ENCODE data around the gene MAFG. TPM values are rescaled to one million over a fixed set of nuclear protein-coding genes. Genes with fewer than 3 reads are reported as not detected.
A peak's percentile ranks its signal among the peaks of the same experiment; 100 is the strongest.

MAFG gene
- total and polyA plus RNA-seq, 2 of the 13 experiments (the other 11 are each of a cell fraction or from before 2014, with no cell fraction given), result 14.5 to 20.0 TPM

GRCh38 chr17:81869221-81870130 is 58.1 kb downstream of the MAFG start (continued):
- peak; percentile 48; the same call in 1 of the 2 replicates for TF ChIP-seq SNAPC4 (CRISPR knock-in tag; IDR thresholded peaks at IDR 0.05)
- no peak for TF ChIP-seq ZNF431 (CRISPR knock-in tag; IDR thresholded peaks at IDR 0.05; ENCODE audit: borderline replicate concordance, low read depth)
- no peak; the same call in 1 of the 2 replicates for TF ChIP-seq ZBTB7A (CRISPR knock-in tag; IDR thresholded peaks at IDR 0.05)
- 0 out of 2 replicates have a peak, but pooled peaks have one; percentile 24 for TF ChIP-seq SIX1 (CRISPR knock-in tag; IDR thresholded peaks at IDR 0.05; ENCODE audit: borderline replicate concordance)
- TF ChIP-seq, protein P1, sequence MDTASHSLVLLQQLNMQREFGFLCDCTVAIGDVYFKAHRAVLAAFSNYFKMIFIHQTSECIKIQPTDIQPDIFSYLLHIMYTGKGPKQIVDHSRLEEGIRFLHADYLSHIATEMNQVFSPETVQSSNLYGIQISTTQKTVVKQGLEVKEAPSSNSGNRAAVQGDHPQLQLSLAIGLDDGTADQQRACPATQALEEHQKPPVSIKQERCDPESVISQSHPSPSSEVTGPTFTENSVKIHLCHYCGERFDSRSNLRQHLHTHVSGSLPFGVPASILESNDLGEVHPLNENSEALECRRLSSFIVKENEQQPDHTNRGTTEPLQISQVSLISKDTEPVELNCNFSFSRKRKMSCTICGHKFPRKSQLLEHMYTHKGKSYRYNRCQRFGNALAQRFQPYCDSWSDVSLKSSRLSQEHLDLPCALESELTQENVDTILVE (CRISPR knock-in tag; IDR thresholded peaks at IDR 0.05), result no peak; the same call in 1 of the 2 replicates
- TF ChIP-seq NBN (conservative IDR thresholded peaks at IDR 0.05), result no peak
- no peak for TF ChIP-seq HMG20B (CRISPR knock-in tag; conservative IDR thresholded peaks at IDR 0.05)
- TF ChIP-seq ZSCAN25 (CRISPR knock-in tag; IDR thresholded peaks at IDR 0.05), result peak; percentile 88
- TF ChIP-seq HNRNPH1 (optimal IDR thresholded peaks at IDR 0.05; ENCODE audit: low read depth, low read length), result no peak
- TF ChIP-seq, protein P2, sequence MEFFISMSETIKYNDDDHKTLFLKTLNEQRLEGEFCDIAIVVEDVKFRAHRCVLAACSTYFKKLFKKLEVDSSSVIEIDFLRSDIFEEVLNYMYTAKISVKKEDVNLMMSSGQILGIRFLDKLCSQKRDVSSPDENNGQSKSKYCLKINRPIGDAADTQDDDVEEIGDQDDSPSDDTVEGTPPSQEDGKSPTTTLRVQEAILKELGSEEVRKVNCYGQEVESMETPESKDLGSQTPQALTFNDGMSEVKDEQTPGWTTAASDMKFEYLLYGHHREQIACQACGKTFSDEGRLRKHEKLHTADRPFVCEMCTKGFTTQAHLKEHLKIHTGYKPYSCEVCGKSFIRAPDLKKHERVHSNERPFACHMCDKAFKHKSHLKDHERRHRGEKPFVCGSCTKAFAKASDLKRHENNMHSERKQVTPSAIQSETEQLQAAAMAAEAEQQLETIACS (CRISPR knock-in tag; IDR thresholded peaks at IDR 0.05), result peak; percentile 23; the same call in 1 of the 2 replicates
- TF ChIP-seq, protein P3, sequence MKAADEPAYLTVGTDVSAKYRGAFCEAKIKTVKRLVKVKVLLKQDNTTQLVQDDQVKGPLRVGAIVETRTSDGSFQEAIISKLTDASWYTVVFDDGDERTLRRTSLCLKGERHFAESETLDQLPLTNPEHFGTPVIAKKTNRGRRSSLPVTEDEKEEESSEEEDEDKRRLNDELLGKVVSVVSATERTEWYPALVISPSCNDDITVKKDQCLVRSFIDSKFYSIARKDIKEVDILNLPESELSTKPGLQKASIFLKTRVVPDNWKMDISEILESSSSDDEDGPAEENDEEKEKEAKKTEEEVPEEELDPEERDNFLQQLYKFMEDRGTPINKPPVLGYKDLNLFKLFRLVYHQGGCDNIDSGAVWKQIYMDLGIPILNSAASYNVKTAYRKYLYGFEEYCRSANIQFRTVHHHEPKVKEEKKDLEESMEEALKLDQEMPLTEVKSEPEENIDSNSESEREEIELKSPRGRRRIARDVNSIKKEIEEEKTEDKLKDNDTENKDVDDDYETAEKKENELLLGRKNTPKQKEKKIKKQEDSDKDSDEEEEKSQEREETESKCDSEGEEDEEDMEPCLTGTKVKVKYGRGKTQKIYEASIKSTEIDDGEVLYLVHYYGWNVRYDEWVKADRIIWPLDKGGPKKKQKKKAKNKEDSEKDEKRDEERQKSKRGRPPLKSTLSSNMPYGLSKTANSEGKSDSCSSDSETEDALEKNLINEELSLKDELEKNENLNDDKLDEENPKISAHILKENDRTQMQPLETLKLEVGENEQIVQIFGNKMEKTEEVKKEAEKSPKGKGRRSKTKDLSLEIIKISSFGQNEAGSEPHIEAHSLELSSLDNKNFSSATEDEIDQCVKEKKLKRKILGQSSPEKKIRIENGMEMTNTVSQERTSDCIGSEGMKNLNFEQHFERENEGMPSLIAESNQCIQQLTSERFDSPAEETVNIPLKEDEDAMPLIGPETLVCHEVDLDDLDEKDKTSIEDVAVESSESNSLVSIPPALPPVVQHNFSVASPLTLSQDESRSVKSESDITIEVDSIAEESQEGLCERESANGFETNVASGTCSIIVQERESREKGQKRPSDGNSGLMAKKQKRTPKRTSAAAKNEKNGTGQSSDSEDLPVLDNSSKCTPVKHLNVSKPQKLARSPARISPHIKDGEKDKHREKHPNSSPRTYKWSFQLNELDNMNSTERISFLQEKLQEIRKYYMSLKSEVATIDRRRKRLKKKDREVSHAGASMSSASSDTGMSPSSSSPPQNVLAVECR (CRISPR knock-in tag; IDR thresholded peaks at IDR 0.05; ENCODE audit: borderline replicate concordance), result peak; percentile 56
- TF ChIP-seq ZFP36L1 (CRISPR knock-in tag; IDR thresholded peaks at IDR 0.05), result no peak
- no peak for TF ChIP-seq NONO (IDR thresholded peaks at IDR 0.05)
- TF ChIP-seq NONO (CRISPR knock-in tag; conservative IDR thresholded peaks at IDR 0.05), result peak; percentile 91
- TF ChIP-seq ZNF678 (CRISPR knock-in tag; IDR thresholded peaks at IDR 0.05), result no peak
- no peak for TF ChIP-seq GPN1 (CRISPR knock-in tag; IDR thresholded peaks at IDR 0.05; ENCODE audit: borderline replicate concordance)
- no peak for TF ChIP-seq ZNF101 (CRISPR knock-in tag; IDR thresholded peaks at IDR 0.05; ENCODE audit: borderline replicate concordance, low read depth)

Measured in HepG2 (cell line).